Measurements from ENCODE around the gene RBM39.
"Not testable (repeated sequence)": the region's sequence is repeated elsewhere in the genome, so short reads cannot be mapped to it uniquely, and the experiment has no call there.

Gene RBM39

GRCh38 chr20:35766843-35767242, 24.8 kb upstream of the RBM39 start:
- DNase-seq (ENCODE audit: low read depth) = no peak
- H3K4me3 ChIP-seq (ENCODE audit: low read depth, low read length) = no peak overlapping the region
- TF ChIP-seq CTCF (conservative IDR thresholded peaks at IDR 0.05; ENCODE audit: low read depth, low read length) = no peak

GRCh38 chr20:35764936-35765335, 22.9 kb upstream of the RBM39 start:
- not testable (repeated sequence) for DNase-seq (ENCODE audit: low read depth); H3K4me3 ChIP-seq (ENCODE audit: low read depth, low read length)

GRCh38 chr20:35762461-35762860, 20.4 kb upstream of the RBM39 start:
- TF ChIP-seq CTCF (conservative IDR thresholded peaks at IDR 0.05; ENCODE audit: low read depth, low read length) = no peak
- no peak overlapping the region for H3K4me3 ChIP-seq (ENCODE audit: low read depth, low read length)
- DNase-seq (ENCODE audit: low read depth) = no peak

GRCh38 chr20:35761548-35761947, 19.5 kb upstream of the RBM39 start:
- not testable (repeated sequence) for DNase-seq (ENCODE audit: low read depth); H3K4me3 ChIP-seq (ENCODE audit: low read depth, low read length)

GRCh38 chr20:35757098-35757705, 15.1 kb upstream of the RBM39 start:
- no peak overlapping the region for H3K4me3 ChIP-seq (ENCODE audit: low read depth, low read length)
- no peak for DNase-seq (ENCODE audit: low read depth)
- TF ChIP-seq CTCF (conservative IDR thresholded peaks at IDR 0.05; ENCODE audit: low read depth, low read length) = no peak

GRCh38 chr20:35756404-35756803, 14.3 kb upstream of the RBM39 start:
- no peak for DNase-seq (ENCODE audit: low read depth)
- no peak overlapping the region for H3K4me3 ChIP-seq (ENCODE audit: low read depth, low read length)
- no peak for TF ChIP-seq CTCF (conservative IDR thresholded peaks at IDR 0.05; ENCODE audit: low read depth, low read length)

GRCh38 chr20:35750611-35751010, 8.6 kb upstream of the RBM39 start:
- TF ChIP-seq CTCF (conservative IDR thresholded peaks at IDR 0.05; ENCODE audit: low read depth, low read length) = no peak
- no peak for DNase-seq (ENCODE audit: low read depth)
- H3K4me3 ChIP-seq (ENCODE audit: low read depth, low read length) = no peak overlapping the region

GRCh38 chr20:35744492-35744841, 2.4 kb upstream of the RBM39 start:
- not testable (repeated sequence) for DNase-seq (ENCODE audit: low read depth); H3K4me3 ChIP-seq (ENCODE audit: low read depth, low read length)
